HG02642 (cell line): ENCODE data around the gene SLC4A2.
A peak's percentile ranks its signal among the peaks of the same experiment; 100 is the strongest.

ENCODE experiments used
- ATAC-seq: cut with Tn5 transposase; IDR thresholded peaks from one replicate; pipeline ENCODE4 v1.9.1; 2021; ENCODE audit warnings: mild to moderate bottlenecking; ENCODE audit not compliant: unreplicated experiment, poor library complexity

The SLC4A2 gene

GRCh38 chr7:151110236-151110940, 51.0 kb downstream of the SLC4A2 start:
- ATAC-seq: no peak

- peak; percentile 82 for ATAC-seq
Observed at GRCh38 chr7:151110941-151111645, 51.7 kb downstream of the SLC4A2 start.

- ATAC-seq: no peak
Observed at GRCh38 chr7:151113344-151114150, 54.2 kb downstream of the SLC4A2 start.

DNA sequence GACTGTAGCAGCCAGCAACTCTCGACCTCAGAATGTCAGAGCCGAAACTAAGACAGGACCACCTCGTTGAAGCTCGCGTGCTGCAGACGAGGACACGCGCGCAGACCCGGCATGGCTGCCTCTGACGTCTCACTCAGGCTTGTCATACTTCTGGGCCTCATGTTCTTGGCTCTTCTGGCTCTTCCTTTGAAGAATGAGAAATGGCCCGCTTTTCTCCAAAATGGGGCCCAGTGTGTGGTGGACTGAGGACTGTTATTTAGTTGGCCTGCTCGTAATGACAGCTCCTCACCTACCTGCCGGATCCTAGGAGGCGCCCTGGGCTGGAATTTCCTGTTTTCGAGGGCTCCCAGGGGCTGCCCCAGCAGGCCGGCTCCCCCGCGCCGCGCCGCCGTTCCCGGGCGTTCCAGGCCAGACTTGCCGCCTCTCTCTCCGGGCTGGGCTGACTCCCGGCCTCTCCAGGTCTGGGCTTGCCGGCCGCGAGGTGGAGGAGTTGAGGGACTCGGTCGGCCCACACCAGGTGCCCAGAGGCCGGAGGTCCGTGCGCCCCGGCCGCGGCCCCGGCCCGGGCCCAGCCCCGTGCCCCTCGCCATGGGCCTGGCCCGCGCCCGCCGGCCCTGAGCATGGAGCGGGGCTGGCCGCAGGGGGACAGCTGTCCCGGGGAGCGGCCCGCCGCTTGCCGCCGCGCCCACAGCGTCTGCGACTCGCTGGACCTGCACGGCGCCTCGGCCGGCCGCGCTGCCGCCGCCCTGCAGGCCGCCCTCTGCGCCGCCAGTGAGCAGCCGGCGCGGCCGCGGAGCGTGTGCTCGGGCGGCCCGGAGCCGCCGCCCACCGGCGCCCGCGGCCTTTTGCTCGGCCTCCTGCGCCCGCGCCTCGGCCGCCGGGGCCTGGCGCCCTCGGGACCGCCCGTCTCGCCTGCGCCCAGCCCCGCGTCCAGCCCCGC, 55.0 kb downstream of the SLC4A2 start:
- no peak for ATAC-seq

- ATAC-seq: no peak
Observed at GRCh38 chr7:151115121-151115835, 55.9 kb downstream of the SLC4A2 start.

DNA sequence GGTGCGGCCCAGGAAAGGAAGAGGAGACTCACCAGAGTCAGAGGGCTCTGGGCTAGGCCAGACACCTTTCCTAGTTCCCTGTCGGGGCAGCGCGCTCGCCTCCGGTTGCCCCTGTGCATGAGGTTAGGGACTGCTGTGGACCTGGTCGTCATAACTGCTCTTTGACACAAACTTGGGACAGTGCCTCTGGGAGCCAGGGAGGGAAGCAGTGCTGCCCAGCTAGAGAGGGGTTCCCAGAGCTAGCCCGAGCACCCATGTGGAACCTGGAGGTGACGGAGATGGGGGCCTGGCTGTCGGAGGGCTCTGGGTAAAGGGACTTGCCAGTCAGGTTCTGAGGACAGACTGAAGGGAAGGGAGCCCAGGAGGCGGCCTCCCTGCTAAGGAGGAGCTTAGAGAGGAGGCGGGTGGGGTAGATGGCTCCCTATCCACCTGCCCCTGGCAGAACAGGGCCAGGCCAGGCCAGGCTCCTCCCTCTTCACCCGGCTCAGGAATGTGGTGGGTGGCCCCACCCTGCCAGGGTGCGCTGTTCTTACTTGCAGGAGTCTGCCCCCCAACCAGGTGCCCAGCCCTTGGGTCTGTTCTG, 56.5 kb downstream of the SLC4A2 start:
- ATAC-seq: no peak

GRCh38 chr7:151116603-151117440, 57.4 kb downstream of the SLC4A2 start:
- no peak for ATAC-seq

DNA sequence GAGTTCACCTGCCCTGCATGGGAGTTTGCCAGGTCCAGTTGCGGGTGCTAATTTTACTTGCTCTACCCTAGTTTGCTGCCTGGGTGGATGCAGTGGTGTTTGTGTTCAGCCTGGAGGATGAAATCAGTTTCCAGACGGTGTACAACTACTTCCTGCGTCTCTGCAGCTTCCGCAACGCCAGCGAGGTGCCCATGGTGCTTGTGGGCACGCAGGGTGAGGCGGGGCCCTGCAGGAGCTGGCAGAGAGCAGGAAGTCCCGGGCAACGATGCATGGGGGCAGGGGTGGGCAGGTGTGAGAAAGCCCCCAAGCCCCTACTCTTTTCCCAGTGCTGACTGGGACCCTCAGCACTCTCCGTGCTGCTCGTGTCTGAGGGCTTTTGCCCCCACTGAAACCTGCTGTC, 58.2 kb downstream of the SLC4A2 start:
- no peak for ATAC-seq

DNA sequence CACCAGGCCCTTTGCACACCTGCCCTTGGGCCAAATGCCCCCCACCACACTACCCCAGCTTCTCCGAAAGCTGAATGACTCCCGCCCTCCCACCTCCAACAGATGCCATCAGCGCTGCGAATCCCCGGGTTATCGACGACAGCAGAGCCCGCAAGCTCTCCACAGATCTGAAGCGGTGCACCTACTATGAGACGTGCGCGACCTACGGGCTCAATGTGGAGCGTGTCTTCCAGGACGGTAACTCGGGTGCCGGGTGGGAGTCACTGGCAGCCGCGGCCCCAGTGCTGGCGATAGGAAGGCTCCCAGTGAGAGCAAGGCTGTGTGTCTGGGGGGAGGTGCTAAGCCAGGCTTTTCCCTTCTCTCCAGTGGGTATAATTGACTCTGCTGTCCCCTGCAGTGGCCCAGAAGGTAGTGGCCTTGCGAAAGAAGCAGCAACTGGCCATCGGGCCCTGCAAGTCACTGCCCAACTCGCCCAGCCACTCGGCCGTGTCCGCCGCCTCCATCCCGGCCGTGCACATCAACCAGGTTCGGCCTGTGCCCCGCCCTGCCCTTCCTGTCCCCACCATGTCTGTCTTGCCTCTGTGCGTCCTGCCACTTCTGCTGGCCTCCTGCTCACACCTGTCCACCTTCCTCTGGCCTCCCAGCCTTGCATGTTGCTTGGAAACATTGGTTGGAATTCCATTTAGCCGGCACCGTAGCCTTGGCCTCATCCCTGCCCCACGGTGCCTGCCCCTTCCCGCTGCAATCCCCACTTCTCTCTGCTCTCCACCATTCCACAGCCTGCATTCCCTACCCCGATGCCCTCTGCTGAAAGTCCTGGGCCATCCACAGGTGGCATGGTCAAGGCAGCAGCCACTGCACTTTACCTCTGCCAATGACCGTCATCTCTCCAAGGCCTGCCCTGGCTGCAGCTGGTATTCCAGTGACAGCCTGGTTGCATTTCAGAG, 59.0 kb downstream of the SLC4A2 start:
- ATAC-seq: no peak

- ATAC-seq: no peak
Observed at GRCh38 chr7:151119055-151119415, 59.6 kb downstream of the SLC4A2 start.

DNA sequence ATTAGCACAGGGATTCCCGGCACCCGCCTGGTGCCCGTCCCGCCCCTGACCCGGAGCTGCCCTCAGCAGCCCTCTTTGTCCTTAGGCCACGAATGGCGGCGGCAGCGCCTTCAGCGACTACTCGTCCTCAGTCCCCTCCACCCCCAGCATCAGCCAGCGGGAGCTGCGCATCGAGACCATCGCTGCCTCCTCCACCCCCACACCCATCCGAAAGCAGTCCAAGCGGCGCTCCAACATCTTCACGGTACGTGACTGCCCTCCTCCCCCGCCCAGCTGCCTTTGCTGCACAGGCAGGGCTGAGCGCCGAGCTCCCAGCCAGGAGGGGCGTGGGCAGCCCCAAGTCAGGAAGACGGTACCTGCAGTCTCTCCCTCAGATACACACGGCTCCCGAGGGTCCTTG, 60.5 kb downstream of the SLC4A2 start:
- no peak for ATAC-seq

DNA sequence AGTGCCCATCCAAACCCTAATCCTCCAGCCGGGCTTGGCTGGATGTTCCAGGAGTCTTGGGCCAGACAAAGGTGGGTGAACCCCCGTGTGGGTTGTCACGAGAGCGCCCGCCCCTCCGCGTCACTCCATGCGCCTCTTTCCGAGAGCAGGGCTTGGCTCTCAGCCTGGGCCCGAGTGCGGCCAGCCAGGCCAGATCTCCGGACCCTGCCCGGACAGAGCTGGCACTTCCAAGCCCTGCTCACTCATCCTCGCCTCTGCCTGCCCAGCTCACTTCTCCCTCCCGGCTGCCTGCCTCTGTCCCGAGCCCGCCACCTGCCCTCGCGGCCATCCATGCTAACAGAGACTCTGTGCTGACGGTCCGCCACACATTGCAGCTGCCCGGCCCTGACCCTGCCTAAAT, 61.5 kb downstream of the SLC4A2 start:
- no peak for ATAC-seq

- ATAC-seq: no peak
Observed at GRCh38 chr7:151121380-151122170, 62.2 kb downstream of the SLC4A2 start.

DNA sequence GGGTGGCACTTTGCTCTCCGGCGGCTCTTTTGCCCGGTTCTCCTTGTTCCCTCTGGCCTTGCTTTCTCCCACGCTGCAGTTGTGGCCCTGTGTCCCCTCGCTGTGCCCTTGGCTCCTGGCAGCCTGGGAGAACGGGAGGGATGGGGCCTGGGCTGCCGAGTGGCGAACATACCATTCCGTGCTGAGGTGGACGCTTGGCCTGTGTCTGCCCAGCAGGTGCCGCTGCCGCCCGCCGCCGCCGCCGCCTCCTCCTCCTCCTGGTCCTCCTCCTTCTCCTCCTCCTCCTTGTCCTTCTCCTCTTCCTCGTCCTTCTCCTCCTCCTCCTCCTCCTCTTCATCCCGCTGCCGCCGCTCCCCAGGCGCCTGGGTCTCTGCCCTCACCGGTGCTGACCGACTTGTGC, 62.9 kb downstream of the SLC4A2 start:
- no peak for ATAC-seq

- ATAC-seq: no peak
Observed at GRCh38 chr7:151122796-151123157, 63.4 kb downstream of the SLC4A2 start.

- ATAC-seq: no peak
Observed at GRCh38 chr7:151123158-151123821, 63.9 kb downstream of the SLC4A2 start.
